Panc1 (cell line): ENCODE results near the gene FKBP2.

Source experiments
- POLR2AphosphoS5 ChIP-seq: IDR thresholded peaks from 2 replicates; pipeline ENCODE4 v1.6.1; 2012; ENCODE audit warnings: mild to moderate bottlenecking, low read depth, low read length, moderate library complexity
- SIN3A ChIP-seq: IDR thresholded peaks from 2 replicates; pipeline ENCODE4 v1.6.1; 2012; ENCODE audit warnings: low read depth, mild to moderate bottlenecking, low read length, moderate library complexity, borderline replicate concordance; ENCODE audit not compliant: insufficient read depth
- TCF7L2 ChIP-seq: IDR thresholded peaks from 2 replicates; pipeline ENCODE4 v1.6.1; 2011; ENCODE audit warnings: mild to moderate bottlenecking, low read depth, low read length, inconsistent platforms
- TF ChIP-seq, protein P1 (sequence below): fragments of 450-650 bp; IDR thresholded peaks from 2 replicates; pipeline ENCODE4 v1.5.1; 2017; ENCODE audit warnings: mild to moderate bottlenecking
- TF ChIP-seq, protein P2 (sequence below), 2 experiments: IDR thresholded peaks; 2 replicates each; pipeline ENCODE4 v1.6.1; 2011 to 2012; ENCODE audit warnings: low read depth in 2 of 2, control low read depth in 1 of 2, low read length in 1 of 2, mild to moderate bottlenecking in 1 of 2, moderate library complexity in 1 of 2; ENCODE audit not compliant: insufficient read depth in 1 of 2

DNA sequence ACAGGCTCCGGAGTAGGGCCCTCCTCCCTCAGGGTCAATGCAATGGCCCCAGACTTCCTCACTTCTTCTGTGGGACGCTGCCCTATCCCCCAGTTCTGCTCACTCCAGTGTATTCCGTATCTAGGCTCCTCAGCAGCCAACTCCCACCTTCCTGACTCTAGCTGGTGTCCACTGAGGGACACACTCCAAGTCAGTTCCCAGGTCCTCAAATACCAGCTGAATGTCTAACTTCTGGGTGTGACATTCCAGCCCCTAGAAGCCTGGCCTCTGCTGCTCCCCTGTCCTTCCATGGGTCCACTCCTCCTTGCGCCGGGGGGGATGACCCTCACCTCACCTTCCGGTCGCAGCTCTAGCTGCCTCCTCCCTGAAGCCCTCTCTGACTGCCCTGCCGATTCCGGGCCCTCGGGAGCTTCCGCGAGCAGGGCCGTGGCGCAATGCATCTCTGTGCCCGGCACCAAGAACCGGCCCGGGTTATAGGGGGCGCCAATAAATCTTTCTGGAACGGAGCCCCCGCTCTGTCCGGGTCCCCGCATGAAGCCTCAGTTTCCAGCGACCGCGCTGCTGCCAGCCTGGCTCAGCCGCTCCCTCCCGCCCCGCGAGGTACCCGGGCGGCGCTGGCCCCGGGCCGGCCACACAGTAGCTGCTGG is 28.1 kb downstream of the FKBP2 start:
- TF ChIP-seq, protein P1, sequence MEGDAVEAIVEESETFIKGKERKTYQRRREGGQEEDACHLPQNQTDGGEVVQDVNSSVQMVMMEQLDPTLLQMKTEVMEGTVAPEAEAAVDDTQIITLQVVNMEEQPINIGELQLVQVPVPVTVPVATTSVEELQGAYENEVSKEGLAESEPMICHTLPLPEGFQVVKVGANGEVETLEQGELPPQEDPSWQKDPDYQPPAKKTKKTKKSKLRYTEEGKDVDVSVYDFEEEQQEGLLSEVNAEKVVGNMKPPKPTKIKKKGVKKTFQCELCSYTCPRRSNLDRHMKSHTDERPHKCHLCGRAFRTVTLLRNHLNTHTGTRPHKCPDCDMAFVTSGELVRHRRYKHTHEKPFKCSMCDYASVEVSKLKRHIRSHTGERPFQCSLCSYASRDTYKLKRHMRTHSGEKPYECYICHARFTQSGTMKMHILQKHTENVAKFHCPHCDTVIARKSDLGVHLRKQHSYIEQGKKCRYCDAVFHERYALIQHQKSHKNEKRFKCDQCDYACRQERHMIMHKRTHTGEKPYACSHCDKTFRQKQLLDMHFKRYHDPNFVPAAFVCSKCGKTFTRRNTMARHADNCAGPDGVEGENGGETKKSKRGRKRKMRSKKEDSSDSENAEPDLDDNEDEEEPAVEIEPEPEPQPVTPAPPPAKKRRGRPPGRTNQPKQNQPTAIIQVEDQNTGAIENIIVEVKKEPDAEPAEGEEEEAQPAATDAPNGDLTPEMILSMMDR: no peak
- TF ChIP-seq SIN3A: no peak
- TF ChIP-seq, protein P2, sequence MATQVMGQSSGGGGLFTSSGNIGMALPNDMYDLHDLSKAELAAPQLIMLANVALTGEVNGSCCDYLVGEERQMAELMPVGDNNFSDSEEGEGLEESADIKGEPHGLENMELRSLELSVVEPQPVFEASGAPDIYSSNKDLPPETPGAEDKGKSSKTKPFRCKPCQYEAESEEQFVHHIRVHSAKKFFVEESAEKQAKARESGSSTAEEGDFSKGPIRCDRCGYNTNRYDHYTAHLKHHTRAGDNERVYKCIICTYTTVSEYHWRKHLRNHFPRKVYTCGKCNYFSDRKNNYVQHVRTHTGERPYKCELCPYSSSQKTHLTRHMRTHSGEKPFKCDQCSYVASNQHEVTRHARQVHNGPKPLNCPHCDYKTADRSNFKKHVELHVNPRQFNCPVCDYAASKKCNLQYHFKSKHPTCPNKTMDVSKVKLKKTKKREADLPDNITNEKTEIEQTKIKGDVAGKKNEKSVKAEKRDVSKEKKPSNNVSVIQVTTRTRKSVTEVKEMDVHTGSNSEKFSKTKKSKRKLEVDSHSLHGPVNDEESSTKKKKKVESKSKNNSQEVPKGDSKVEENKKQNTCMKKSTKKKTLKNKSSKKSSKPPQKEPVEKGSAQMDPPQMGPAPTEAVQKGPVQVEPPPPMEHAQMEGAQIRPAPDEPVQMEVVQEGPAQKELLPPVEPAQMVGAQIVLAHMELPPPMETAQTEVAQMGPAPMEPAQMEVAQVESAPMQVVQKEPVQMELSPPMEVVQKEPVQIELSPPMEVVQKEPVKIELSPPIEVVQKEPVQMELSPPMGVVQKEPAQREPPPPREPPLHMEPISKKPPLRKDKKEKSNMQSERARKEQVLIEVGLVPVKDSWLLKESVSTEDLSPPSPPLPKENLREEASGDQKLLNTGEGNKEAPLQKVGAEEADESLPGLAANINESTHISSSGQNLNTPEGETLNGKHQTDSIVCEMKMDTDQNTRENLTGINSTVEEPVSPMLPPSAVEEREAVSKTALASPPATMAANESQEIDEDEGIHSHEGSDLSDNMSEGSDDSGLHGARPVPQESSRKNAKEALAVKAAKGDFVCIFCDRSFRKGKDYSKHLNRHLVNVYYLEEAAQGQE (IDR thresholded peaks at IDR 0.05; ENCODE audit: insufficient read depth in 1 of 2, low read depth in 2 of 2, low read length in 1 of 2): no peak
- TF ChIP-seq POLR2AphosphoS5: no peak
- TF ChIP-seq TCF7L2: no peak
